Heart right ventricle (tissue), 16 donors: ENCODE results near the gene SPARC. TPM values are rescaled to one million over a fixed set of nuclear protein-coding genes. Genes with fewer than 3 reads are reported as not detected.

ENCODE experiments used
- ATAC-seq, 8 donors: fragments of 200-7000 bp; cut with Tn5 transposase; one replicate each; pipeline ENCODE4 v1.9.1; 2020; ENCODE audit warnings: mild to moderate bottlenecking in 8 of 8, moderate library complexity in 8 of 8, moderate number of reproducible peaks in 1 of 8
- DNase-seq, 2 donors: peaks; one replicate each; pipeline ENCODE4 v3.0.0-alpha.2; 2020
- H3K27ac ChIP-seq, 10 donors: fragments of 200-600 bp; sonication (generic) in 2 of 10; one replicate each; pipeline versions ENCODE4 v1.5.0 to v1.8.0; 2020 to 2022; ENCODE audit warnings: mild to moderate bottlenecking in 3 of 10
- H3K27me3 ChIP-seq, 7 donors: fragments of 200-600 bp; one replicate each; pipeline ENCODE4 v1.8.0; 2021 to 2022; ENCODE audit warnings: mild to moderate bottlenecking in 2 of 7
- H3K36me3 ChIP-seq, 9 donors: fragments of 200-600 bp; sonication (generic) in 1 of 9; one replicate each; pipeline versions ENCODE4 v1.5.0 to v1.8.0; 2020 to 2022; ENCODE audit warnings: mild to moderate bottlenecking in 2 of 9
- H3K4me1 ChIP-seq, 9 donors: fragments of 200-600 bp; sonication (generic) in 1 of 9; one replicate each; pipeline versions ENCODE4 v1.5.0 to v1.8.0; 2020 to 2022; ENCODE audit warnings: mild to moderate bottlenecking in 4 of 9
- H3K4me3 ChIP-seq, 10 donors: fragments of 200-600 bp; sonication (generic) in 2 of 10; one replicate each; pipeline versions ENCODE4 v1.5.0 to v1.8.0; 2020 to 2022; ENCODE audit warnings: mild to moderate bottlenecking in 7 of 10, moderate library complexity in 2 of 10
- H3K9me3 ChIP-seq, 11 donors: fragments of 200-600 bp in 10 of 11; sonication (generic) in 2 of 11; one replicate each; pipeline versions ENCODE4 v1.5.0 to v1.8.0; 2013 to 2022; ENCODE audit warnings: mild to moderate bottlenecking in 2 of 11, control low read depth in 1 of 11, moderate library complexity in 1 of 11
- WGBS, 2 donors: extraction: QIAGEN DNeasy Blood & Tissue Kit; methylation state at CpG; one replicate each; pipeline ENCODE4 v1.1.7; 2013; ENCODE audit warnings: inconsistent platforms in 1 of 2; 5-methylcytosine and 5-hydroxymethylcytosine counted together
- intact Hi-C, 10 donors: fragments of 100-400 bp; cut with DNase I; formaldehyde crosslinking; loops; one replicate each; pipeline versions ENCODE4 v1.11.1 to v1.14.2; 2022
- polyA plus RNA-seq, 2 donors: library from polyadenylated mRNA; stranded (reverse); fragments of 200-250 nt; gene quantifications; one replicate each; pipeline ENCODE4 v1.2.3, GENCODE V29; 2013
- total RNA-seq, 10 donors: library from RNA; stranded (reverse); fragmentation: NEBNext Ultra II Directional in 3 of 10; extraction: Animal tissue kit (Norgen Biotek cat#: 25700) in 3 of 10; gene quantifications; one replicate each; pipeline versions ENCODE4 v1.2.1 to v1.2.4, GENCODE V29; 2021 to 2023
- TF ChIP-seq, protein P1 (sequence below), 9 donors: fragments of 200-600 bp; sonication (generic) in 2 of 9; IDR thresholded peaks; one replicate each; pipeline versions ENCODE4 v1.5.0 to v1.8.0; 2021 to 2022; ENCODE audit warnings: antibody characterized with exemption in 9 of 9, mild to moderate bottlenecking in 5 of 9, moderate library complexity in 1 of 9
- donor health status: Arrhythmogenic right ventricular cardiomyopathy.
- donor health status: ischemic (EF 13 %, LVEDD 7.1; RV severe dilation, severe dysfunction).
- donor health status: healthy with polysubstance abuse.
- donor health status: DM: no; HTN: yes; CAD: no.
- donor health status: DM: no; HTN: no; CAD: no.
- donor health status: ischemic (EF 25% LVEDD 6.9; RV normal size, moderate dysfunction).
- donor health status: ischemic (EF 25% LVEDD 5.7; RV mildly dilated, moderate dysfunction).
- donor health status: healthy.
- donor health status: DM: yes; HTN: yes; CAD: no.
- donor health status: Ischemic cardiomyopathy.
- donor health status: ischemic (EF 35%, LVEDD 5.7; RV mildly dilated, moderate dysfunction).
- donor health status: nonischemic (EF 11% LVEDD 7.7; RV severe dilation, severe dysfunction).
- donor health status: DM: yes; HTN: yes; CAD: no.
- donor health status: PGD.
- donor health status: ischemic (EF 29% LVEDD 5.4; RV normal size, mild dysfunction).
- donor health status: nonischemic (EF 23%, LVEDD 6.1; RV moderate dilation, normal function).

The SPARC gene
- total and polyA plus RNA-seq, 12 donors, result 144 to 1,135 (median 456) TPM

DNA sequence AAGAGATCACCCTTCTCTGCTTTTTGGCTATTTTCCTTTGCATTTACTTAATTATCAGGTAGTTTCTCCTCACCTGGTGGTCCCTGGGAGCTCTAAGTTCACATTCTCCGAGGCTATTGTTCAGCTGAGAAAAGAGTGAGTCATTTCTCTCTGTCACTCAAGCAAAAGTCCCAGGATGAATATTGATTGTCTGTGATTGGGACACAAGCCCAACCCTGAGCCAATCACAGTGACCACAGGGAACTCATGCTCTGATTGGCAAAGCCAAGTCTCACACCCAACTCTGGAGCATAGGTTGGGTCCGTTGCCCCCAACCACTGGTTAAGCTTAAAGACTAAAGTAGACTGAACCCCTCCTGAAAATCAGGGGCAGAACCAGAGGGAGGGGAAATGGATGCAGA is 67.8 kb downstream of the SPARC start:
- ATAC-seq (no peak), DNase-seq (no peak)
- Histone ChIP-seq H3K27ac (no peak overlapping the region), H3K4me3 (no peak overlapping the region), H3K9me3 (peaks cover 0 to 5% (median 0%) of the 10 kb centered on the region in 11 donors), H3K36me3 (no peaks in the 10 kb centered on the region), H3K27me3 (peaks cover 0 to 11% (median 0%) of the 10 kb centered on the region in 7 donors), H3K4me1 (peaks cover 0 to 11% (median 1%) of the 10 kb centered on the region in 9 donors)
- TF ChIP-seq, protein P1, sequence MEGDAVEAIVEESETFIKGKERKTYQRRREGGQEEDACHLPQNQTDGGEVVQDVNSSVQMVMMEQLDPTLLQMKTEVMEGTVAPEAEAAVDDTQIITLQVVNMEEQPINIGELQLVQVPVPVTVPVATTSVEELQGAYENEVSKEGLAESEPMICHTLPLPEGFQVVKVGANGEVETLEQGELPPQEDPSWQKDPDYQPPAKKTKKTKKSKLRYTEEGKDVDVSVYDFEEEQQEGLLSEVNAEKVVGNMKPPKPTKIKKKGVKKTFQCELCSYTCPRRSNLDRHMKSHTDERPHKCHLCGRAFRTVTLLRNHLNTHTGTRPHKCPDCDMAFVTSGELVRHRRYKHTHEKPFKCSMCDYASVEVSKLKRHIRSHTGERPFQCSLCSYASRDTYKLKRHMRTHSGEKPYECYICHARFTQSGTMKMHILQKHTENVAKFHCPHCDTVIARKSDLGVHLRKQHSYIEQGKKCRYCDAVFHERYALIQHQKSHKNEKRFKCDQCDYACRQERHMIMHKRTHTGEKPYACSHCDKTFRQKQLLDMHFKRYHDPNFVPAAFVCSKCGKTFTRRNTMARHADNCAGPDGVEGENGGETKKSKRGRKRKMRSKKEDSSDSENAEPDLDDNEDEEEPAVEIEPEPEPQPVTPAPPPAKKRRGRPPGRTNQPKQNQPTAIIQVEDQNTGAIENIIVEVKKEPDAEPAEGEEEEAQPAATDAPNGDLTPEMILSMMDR (IDR thresholded peaks at IDR 0.05), result no peak
- WGBS, 2 donors, result 51 to 71% methylated on average over 2 of the region's 2 CpGs
- intact Hi-C loops, result no loop called here

DNA sequence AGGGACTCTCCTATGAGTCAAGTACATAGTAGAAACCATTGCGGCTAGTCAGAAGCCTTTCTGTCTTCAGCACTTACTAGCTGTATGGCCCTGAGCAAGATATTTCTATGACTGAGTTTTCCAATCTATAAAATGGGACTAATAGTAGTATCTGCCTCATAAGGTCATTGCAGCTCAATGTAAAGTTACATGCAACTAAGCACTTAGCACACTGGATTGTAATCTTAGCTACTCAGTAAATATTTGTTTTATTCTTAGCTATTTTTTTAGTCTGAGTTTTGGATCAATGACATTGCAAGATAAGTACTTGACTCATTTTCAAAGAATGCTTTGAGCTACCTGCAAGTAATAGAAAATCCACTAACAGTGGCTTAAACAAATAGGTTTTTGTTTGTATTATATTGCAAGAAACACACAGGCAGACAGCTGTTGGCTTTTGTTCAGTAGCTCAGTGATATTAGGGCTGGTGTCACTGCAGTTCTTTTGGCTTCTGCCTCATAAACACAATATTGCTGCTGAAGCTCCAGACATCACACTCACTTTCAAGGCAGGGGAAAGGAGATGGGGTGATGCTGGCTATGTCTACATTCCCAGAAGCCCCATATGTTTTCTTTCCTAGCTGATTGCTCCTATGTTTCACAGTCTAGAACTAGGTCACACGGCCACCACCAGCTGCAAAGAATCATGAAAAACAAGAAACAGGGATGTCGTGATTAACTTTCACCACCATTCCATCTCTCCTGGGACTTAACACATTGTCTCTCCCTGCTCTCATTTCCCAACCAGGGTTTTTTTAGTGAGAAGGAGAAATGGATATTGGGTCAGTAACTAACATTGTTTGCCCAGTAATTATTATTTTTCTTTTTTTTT is 68.6 kb downstream of the SPARC start:
- TF ChIP-seq, protein P1 (IDR thresholded peaks at IDR 0.05), result no peak
- Histone ChIP-seq H3K27ac (no peak overlapping the region), H3K4me3 (no peak overlapping the region), H3K9me3 (peaks cover 0 to 5% (median 0%) of the 10 kb centered on the region in 11 donors), H3K27me3 (peaks cover 0 to 14% (median 0%) of the 10 kb centered on the region in 7 donors), H3K36me3 (no peaks in the 10 kb centered on the region), H3K4me1 (peaks cover 0 to 6% (median 0%) of the 10 kb centered on the region in 9 donors)
- no peak for DNase-seq
- whole genome bisulfite sequencing, 2 donors, result 72 to 81% methylated on average over 3 of the region's 3 CpGs
- ATAC-seq, result no peak
- intact Hi-C loops, result no loop called here

DNA sequence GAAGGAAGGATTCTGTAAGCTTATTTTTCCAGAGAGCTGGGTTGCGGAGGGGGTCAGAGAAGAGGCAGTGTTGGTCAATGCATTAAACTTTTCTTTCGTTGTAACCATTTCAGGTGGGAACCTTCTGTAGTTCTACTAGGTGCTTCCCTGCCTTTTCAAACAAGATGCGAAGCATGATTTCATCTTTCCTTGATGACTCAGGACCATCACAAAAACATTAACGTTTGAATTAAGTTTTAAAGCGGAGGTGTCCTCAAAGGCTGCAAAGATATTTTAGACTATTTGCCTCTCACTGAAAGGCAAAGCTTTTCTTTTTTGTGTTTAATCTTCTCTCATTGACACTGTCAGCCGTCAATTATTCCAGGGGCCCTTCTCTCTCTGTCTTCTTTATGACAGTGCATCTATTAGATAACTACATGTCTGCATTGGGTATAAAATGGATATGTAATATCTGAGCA is 69.3 kb downstream of the SPARC start:
- no peaks in the 10 kb centered on the region for H3K36me3 ChIP-seq
- intact Hi-C loops, result no loop called here
- DNase-seq (no peak), ATAC-seq (no peak)
- whole genome bisulfite sequencing, 2 donors, result 90 to 91% methylated on average over 6 of the region's 6 CpGs
- H3K9me3 ChIP-seq, result peaks cover 0 to 5% (median 0%) of the 10 kb centered on the region in 11 donors
- no peaks in the 10 kb centered on the region for H3K4me1 ChIP-seq
- TF ChIP-seq, protein P1 (IDR thresholded peaks at IDR 0.05), result no peak
- H3K4me3 ChIP-seq, result no peak overlapping the region
- no peak overlapping the region for H3K27ac ChIP-seq
- H3K27me3 ChIP-seq, result peaks cover 0 to 16% (median 0%) of the 10 kb centered on the region in 7 donors

DNA sequence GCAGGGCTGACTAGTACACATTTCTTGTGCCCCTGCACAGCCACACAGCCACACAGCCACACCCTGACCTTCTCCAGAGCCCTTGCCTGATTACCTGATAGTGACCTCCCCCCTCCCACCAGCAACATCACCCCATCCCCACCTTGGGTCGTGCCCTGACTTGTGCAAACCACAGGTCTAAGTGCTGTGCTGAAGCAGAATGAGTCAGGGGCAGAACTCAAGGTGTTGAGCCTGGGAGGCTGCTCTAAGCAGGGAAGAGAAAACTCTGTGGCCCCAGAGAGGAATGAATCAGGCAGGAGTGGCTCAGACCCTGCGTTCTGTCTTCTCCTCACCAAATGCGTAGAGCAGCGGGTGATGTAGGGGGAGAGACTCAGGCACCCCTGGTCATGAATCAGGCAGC is 71.3 kb downstream of the SPARC start:
- intact Hi-C loops, result no loop called here

More for the DNA sequence above, 71.3 kb downstream of the SPARC start:
- Histone ChIP-seq H3K27me3 (peaks cover 0 to 8% (median 0%) of the 10 kb centered on the region in 7 donors), H3K36me3 (no peaks in the 10 kb centered on the region), H3K27ac (no peak overlapping the region), H3K4me1 (no peaks in the 10 kb centered on the region), H3K9me3 (peaks cover 0 to 5% (median 0%) of the 10 kb centered on the region in 11 donors), H3K4me3 (no peak overlapping the region)
- TF ChIP-seq, protein P1 (IDR thresholded peaks at IDR 0.05), result no peak
- no peak for ATAC-seq
- 79 to 88% methylated on average over 4 of the region's 4 CpGs for WGBS, 2 donors
- no peak for DNase-seq
